Liver (tissue), 9 donors: ENCODE data around the gene CACNA2D1. TPM values are rescaled to one million over a fixed set of nuclear protein-coding genes. Genes with fewer than 3 reads are reported as not detected.
A peak's percentile ranks its signal among the peaks of the same experiment; 100 is the strongest.

Experiments
- DNase-seq: peaks from one replicate; pipeline ENCODE4 v3.0.0-alpha.2; 2017; ENCODE audit warnings: low spot score
- H3K27ac ChIP-seq, 2 donors: one replicate each; pipeline ENCODE4 v1.7.0; 2013; ENCODE audit warnings: inconsistent platforms in 2 of 2, low read length in 2 of 2, control low read depth in 1 of 2, low read depth in 1 of 2, mild to moderate bottlenecking in 1 of 2
- H3K27me3 ChIP-seq, 4 donors: one replicate each; pipeline versions ENCODE4 v1.6.1 to v1.7.0; 2013; ENCODE audit warnings: low read length in 3 of 4, inconsistent platforms in 1 of 4, mild to moderate bottlenecking in 1 of 4, moderate library complexity in 1 of 4; ENCODE audit not compliant: control insufficient read depth in 4 of 4, insufficient read depth in 4 of 4
- H3K36me3 ChIP-seq, 4 donors: one replicate each; pipeline versions ENCODE4 v1.6.1 to v1.7.0; 2013; ENCODE audit warnings: low read length in 3 of 4, mild to moderate bottlenecking in 3 of 4, low read depth in 1 of 4, moderate library complexity in 1 of 4; ENCODE audit not compliant: control insufficient read depth in 4 of 4, insufficient read depth in 3 of 4
- H3K4me1 ChIP-seq, 4 donors: one replicate each; pipeline versions ENCODE4 v1.6.1 to v1.7.0; 2013; ENCODE audit warnings: low read length in 3 of 4, mild to moderate bottlenecking in 3 of 4, moderate library complexity in 1 of 4; ENCODE audit not compliant: control insufficient read depth in 4 of 4, insufficient read depth in 4 of 4
- H3K4me3 ChIP-seq, 3 donors: one replicate each; pipeline versions ENCODE4 v1.6.1 to v1.7.0; 2013; ENCODE audit warnings: low read length in 3 of 3, control low read depth in 1 of 3, low read depth in 1 of 3, mild to moderate bottlenecking in 1 of 3
- H3K9ac ChIP-seq, 2 donors: one replicate each; pipeline ENCODE4 v1.7.0; 2013; ENCODE audit warnings: low read length in 2 of 2, mild to moderate bottlenecking in 2 of 2, moderate library complexity in 2 of 2, control low read depth in 1 of 2, low read depth in 1 of 2
- H3K9me3 ChIP-seq, 4 donors: one replicate each; pipeline versions ENCODE4 v1.6.1 to v1.7.0; 2013; ENCODE audit warnings: low read length in 3 of 4; ENCODE audit not compliant: control insufficient read depth in 4 of 4
- ATF3 ChIP-seq: IDR thresholded peaks from 2 replicates; pipeline ENCODE4 v1.6.1; 2016; ENCODE audit warnings: antibody characterized with exemption
- CTCF ChIP-seq: fragments of 150-350 bp; IDR thresholded peaks from 2 replicates; pipeline ENCODE4 v1.5.1; 2017; ENCODE audit warnings: improper control_type of control experiment, low read depth, low read length; ENCODE audit not compliant: missing input control
- EGR1 ChIP-seq, 2 donors: IDR thresholded peaks; 2 replicates each; pipeline ENCODE4 v1.6.1; 2016 to 2018; ENCODE audit warnings: antibody characterized with exemption in 2 of 2, low read depth in 2 of 2
- FOXA1 ChIP-seq: IDR thresholded peaks from 2 replicates; pipeline ENCODE4 v1.6.1; 2016; ENCODE audit warnings: antibody characterized with exemption
- FOXA2 ChIP-seq: IDR thresholded peaks from 2 replicates; pipeline ENCODE4 v1.6.1; 2016; ENCODE audit warnings: antibody characterized with exemption
- GABPA ChIP-seq, 2 donors: IDR thresholded peaks in 1 of 2; conservative IDR thresholded peaks in 1 of 2; 2 replicates each; pipeline ENCODE4 v1.6.1; 2016; ENCODE audit warnings: antibody characterized with exemption in 2 of 2, mild to moderate bottlenecking in 1 of 2, moderate library complexity in 1 of 2
- HNF4A ChIP-seq, 2 donors: conservative IDR thresholded peaks; 2 replicates each; pipeline ENCODE4 v1.6.1; 2016; ENCODE audit warnings: antibody characterized with exemption in 2 of 2, mild to moderate bottlenecking in 2 of 2
- HNF4G ChIP-seq: IDR thresholded peaks from 2 replicates; pipeline ENCODE4 v1.6.1; 2016; ENCODE audit warnings: antibody characterized with exemption
- JUND ChIP-seq, 2 donors: IDR thresholded peaks; 2 replicates each; pipeline ENCODE4 v1.6.1; 2016; ENCODE audit warnings: antibody characterized with exemption in 2 of 2
- MAX ChIP-seq: IDR thresholded peaks from 2 replicates; pipeline ENCODE4 v1.6.1; 2016; ENCODE audit warnings: antibody characterized with exemption
- NR2F2 ChIP-seq: IDR thresholded peaks from 2 replicates; pipeline ENCODE4 v1.6.1; 2016; ENCODE audit warnings: antibody characterized with exemption
- RAD21 ChIP-seq, 2 donors: IDR thresholded peaks; 2 replicates each; pipeline ENCODE4 v1.6.1; 2016; ENCODE audit warnings: antibody characterized with exemption in 2 of 2, mild to moderate bottlenecking in 2 of 2
- REST ChIP-seq: IDR thresholded peaks from 2 replicates; pipeline ENCODE4 v1.6.1; 2016; ENCODE audit warnings: antibody characterized with exemption, mild to moderate bottlenecking
- RXRA ChIP-seq, 2 donors: IDR thresholded peaks; 2 replicates each; pipeline ENCODE4 v1.6.1; 2017 to 2018; ENCODE audit warnings: antibody characterized with exemption in 2 of 2, mild to moderate bottlenecking in 1 of 2
- SP1 ChIP-seq: IDR thresholded peaks from 2 replicates; pipeline ENCODE4 v1.6.1; 2018; ENCODE audit warnings: antibody characterized with exemption, mild to moderate bottlenecking
- TAF1 ChIP-seq: conservative IDR thresholded peaks from 2 replicates; pipeline ENCODE4 v1.6.1; 2016; ENCODE audit warnings: antibody characterized with exemption, mild to moderate bottlenecking
- YY1 ChIP-seq: IDR thresholded peaks from 2 replicates; pipeline ENCODE4 v1.6.1; 2016; ENCODE audit warnings: antibody characterized with exemption, mild to moderate bottlenecking
- ZBTB33 ChIP-seq: IDR thresholded peaks from 2 replicates; pipeline ENCODE4 v1.6.1; 2016; ENCODE audit warnings: antibody characterized with exemption
- WGBS: extraction: QIAGEN DNeasy Blood & Tissue Kit; methylation state at CpG from one replicate; pipeline ENCODE4 v1.1.7; 2013; 5-methylcytosine and 5-hydroxymethylcytosine counted together
- polyA plus RNA-seq, 2 donors: library from polyadenylated mRNA; stranded (reverse) in 1 of 2; unstranded in 1 of 2; fragments of 200-250 nt in 1 of 2; fragments of >200 nt in 1 of 2; fragmentation: Nextera tagmentation in 1 of 2; extraction: Ambion mirVana in 1 of 2; gene quantifications; one replicate each; pipeline versions ENCODE4 v1.2.1 to v1.2.3, GENCODE V29; 2013 to 2015
- total RNA-seq, 2 donors: library from RNA; depleted of rRNA; stranded (reverse); fragments of >200 nt; gene quantifications; one replicate each; pipeline ENCODE4 v1.2.3, GENCODE V29; 2014
- donor health status: healthy.
- donor health status: healthy.
- donor health status: healthy.
- donor health status: healthy.
- donor health status: healthy.

Gene CACNA2D1
- total and polyA plus RNA-seq, 4 donors: 0.42 to 2.3 (median 0.94) TPM

GRCh38 chr7:82247814-82248433 is 195.7 kb downstream of the CACNA2D1 start:
- no peak for DNase-seq
- Histone ChIP-seq H3K27me3 (peaks cover 0 to 4% (median 0%) of the 10 kb centered on the region in 4 donors), H3K9me3 (no peaks in the 10 kb centered on the region), H3K4me3 (no peak overlapping the region), H3K4me1 (no peaks in the 10 kb centered on the region), H3K36me3 (no peaks in the 10 kb centered on the region), H3K9ac (no peak overlapping the region), H3K27ac (no peak overlapping the region)
- 77% methylated on average over 3 of the region's 3 CpGs for WGBS
- TF ChIP-seq RAD21 (IDR thresholded peaks at IDR 0.05) (peak in 1 of 2 donors; percentile 9), CTCF (peak; percentile 16), REST (no peak)

- H3K4me1 ChIP-seq: no peaks in the 10 kb centered on the region
- H3K27ac ChIP-seq: no peak overlapping the region
- no peak overlapping the region for H3K4me3 ChIP-seq
- DNase-seq: no peak
- no peaks in the 10 kb centered on the region for H3K36me3 ChIP-seq
- WGBS: 71% methylated on average over 3 of the region's 3 CpGs
- no peak overlapping the region for H3K9ac ChIP-seq
- TF ChIP-seq CTCF (no peak), REST (no peak), ATF3 (no peak), FOXA1 (no peak), HNF4G (no peak), ZBTB33 (no peak), NR2F2 (no peak), JUND (IDR thresholded peaks at IDR 0.05) (no peak), RAD21 (IDR thresholded peaks at IDR 0.05) (no peak), TAF1 (no peak), SP1 (no peak), FOXA2 (no peak), HNF4A (conservative IDR thresholded peaks at IDR 0.05) (no peak), EGR1 (IDR thresholded peaks at IDR 0.05; ENCODE audit: low read depth in 2 of 2) (no peak), RXRA (IDR thresholded peaks at IDR 0.05) (no peak), MAX (no peak), GABPA (IDR thresholded peaks at IDR 0.05 in 1 of 2, conservative IDR thresholded peaks at IDR 0.05 in 1 of 2) (no peak), YY1 (no peak)
- H3K27me3 ChIP-seq: peaks cover 0 to 4% (median 0%) of the 10 kb centered on the region in 4 donors
- H3K9me3 ChIP-seq: no peaks in the 10 kb centered on the region
Measured at GRCh38 chr7:82244947-82245517, 198.5 kb downstream of the CACNA2D1 start.
